Natural killer cell (primary cell): Measurements from ENCODE around the gene POP4. TPM values are rescaled to one million over a fixed set of nuclear protein-coding genes. Genes with fewer than 3 reads are reported as not detected.

Source experiments
- ATAC-seq, 3 donors: fragments of 150-1000 bp in 2 of 3; fragments of 200-7000 bp in 1 of 3; cut with Tn5 transposase; 1 replicate in 1 of 3; 2 replicates in 2 of 3; pipeline ENCODE4 v1.10.0; 2021; ENCODE audit warnings: mild to moderate bottlenecking in 2 of 3, moderate library complexity in 2 of 3
- DNase-seq, 2 donors: peaks; one replicate each; pipeline versions ENCODE4 v3.0.0 to v3.0.0-alpha.2; 2013 to 2021; ENCODE audit warnings: mixed read lengths in 1 of 2
- H3K27ac ChIP-seq: one replicate; pipeline ENCODE4 v1.5.1; 2013; ENCODE audit warnings: mild to moderate bottlenecking, low read length
- H3K27me3 ChIP-seq: one replicate; pipeline ENCODE4 v1.6.1; 2013; ENCODE audit warnings: low read length; ENCODE audit not compliant: control insufficient read depth, insufficient read depth
- H3K36me3 ChIP-seq: one replicate; pipeline ENCODE4 v1.6.1; 2013; ENCODE audit warnings: low read length; ENCODE audit not compliant: control insufficient read depth, insufficient read depth
- H3K4me1 ChIP-seq: one replicate; pipeline ENCODE4 v1.6.1; 2013; ENCODE audit warnings: low read length; ENCODE audit not compliant: control insufficient read depth, insufficient read depth
- H3K4me3 ChIP-seq: one replicate; pipeline ENCODE4 v1.5.1; 2013; ENCODE audit warnings: low read length
- H3K9me3 ChIP-seq: one replicate; pipeline ENCODE4 v1.6.1; 2013; ENCODE audit warnings: low read length; ENCODE audit not compliant: control insufficient read depth, insufficient read depth
- H3K27ac Mint-ChIP-seq, 2 donors: one replicate each; pipeline ENCODE4 v1.8.0; 2022; ENCODE audit warnings: mild to moderate bottlenecking in 2 of 2, mixed read lengths in 2 of 2, moderate library complexity in 1 of 2
- H3K27me3 Mint-ChIP-seq, 2 donors: one replicate each; pipeline ENCODE4 v1.8.0; 2022; ENCODE audit warnings: low read depth in 2 of 2, mixed read lengths in 2 of 2
- H3K36me3 Mint-ChIP-seq: one replicate; pipeline ENCODE4 v1.8.0; 2022; ENCODE audit warnings: mixed read lengths
- H3K4me1 Mint-ChIP-seq, 2 donors: one replicate each; pipeline ENCODE4 v1.8.0; 2022; ENCODE audit warnings: mixed read lengths in 2 of 2
- H3K4me3 Mint-ChIP-seq: one replicate; pipeline ENCODE4 v1.8.0; 2022; ENCODE audit warnings: mild to moderate bottlenecking, moderate library complexity, mixed read lengths
- H3K9me3 Mint-ChIP-seq, 2 donors: one replicate each; pipeline ENCODE4 v1.8.0; 2022; ENCODE audit warnings: mixed read lengths in 2 of 2
- WGBS: methylation state at CpG from one replicate; pipeline ENCODE4 v1.1.7; 2013; ENCODE audit warnings: missing lambda C conversion rate; ENCODE audit not compliant: insufficient coverage; 5-methylcytosine and 5-hydroxymethylcytosine counted together
- intact Hi-C: fragments of 100-400 bp; cut with micrococcal nuclease; formaldehyde crosslinking; loops from one replicate; pipeline ENCODE4 v1.14.2; 2022
- total RNA-seq, 4 donors: library from RNA; stranded (reverse); fragments of 120-200 nt in 1 of 4; gene quantifications; one replicate each; pipeline versions ENCODE4 v1.2.3 to v1.2.4, GENCODE V29; 2013 to 2022
- TF ChIP-seq, protein P1 (sequence below): fragments of 200-600 bp; IDR thresholded peaks from one replicate; pipeline ENCODE4 v1.8.0; 2022; ENCODE audit warnings: antibody characterized with exemption

Gene POP4
- total RNA-seq, 3 donors from 2014 or later (not counting 1 experiment from before 2014, with no cell fraction given) = 46.4 to 60.1 (median 46.4) TPM

GRCh38 chr19:29660835-29661234, 54.8 kb downstream of the POP4 start:
- no peaks in the 10 kb centered on the region for H3K27me3 ChIP-seq
- WGBS = 80% methylated on average over 8 of the region's 10 CpGs
- Mint-ChIP-seq H3K36me3 (no peaks in the 10 kb centered on the region), H3K9me3 (no peaks in the 10 kb centered on the region), H3K4me3 (no peak overlapping the region), H3K27me3 (no peaks in the 10 kb centered on the region), H3K27ac (no peak overlapping the region), H3K4me1 (peaks cover 7 to 8% of the 10 kb centered on the region in 2 donors)
- TF ChIP-seq, protein P1, sequence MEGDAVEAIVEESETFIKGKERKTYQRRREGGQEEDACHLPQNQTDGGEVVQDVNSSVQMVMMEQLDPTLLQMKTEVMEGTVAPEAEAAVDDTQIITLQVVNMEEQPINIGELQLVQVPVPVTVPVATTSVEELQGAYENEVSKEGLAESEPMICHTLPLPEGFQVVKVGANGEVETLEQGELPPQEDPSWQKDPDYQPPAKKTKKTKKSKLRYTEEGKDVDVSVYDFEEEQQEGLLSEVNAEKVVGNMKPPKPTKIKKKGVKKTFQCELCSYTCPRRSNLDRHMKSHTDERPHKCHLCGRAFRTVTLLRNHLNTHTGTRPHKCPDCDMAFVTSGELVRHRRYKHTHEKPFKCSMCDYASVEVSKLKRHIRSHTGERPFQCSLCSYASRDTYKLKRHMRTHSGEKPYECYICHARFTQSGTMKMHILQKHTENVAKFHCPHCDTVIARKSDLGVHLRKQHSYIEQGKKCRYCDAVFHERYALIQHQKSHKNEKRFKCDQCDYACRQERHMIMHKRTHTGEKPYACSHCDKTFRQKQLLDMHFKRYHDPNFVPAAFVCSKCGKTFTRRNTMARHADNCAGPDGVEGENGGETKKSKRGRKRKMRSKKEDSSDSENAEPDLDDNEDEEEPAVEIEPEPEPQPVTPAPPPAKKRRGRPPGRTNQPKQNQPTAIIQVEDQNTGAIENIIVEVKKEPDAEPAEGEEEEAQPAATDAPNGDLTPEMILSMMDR = no peak
- H3K27ac ChIP-seq = no peak overlapping the region
- no peak overlapping the region for H3K4me3 ChIP-seq
- peaks cover 11% of the 10 kb centered on the region for H3K4me1 ChIP-seq
- intact Hi-C loops = no loop called here
- H3K36me3 ChIP-seq = no peaks in the 10 kb centered on the region
- no peaks in the 10 kb centered on the region for H3K9me3 ChIP-seq
- ATAC-seq = no peak
- DNase-seq = peak in 1 of 2 donors; percentile 62

- TF ChIP-seq, protein P1 = no peak
- peaks cover 15 to 16% of the 10 kb centered on the region in 2 donors for H3K4me1 Mint-ChIP-seq
- 88% methylated on average over 1 of the region's 1 CpG for WGBS
- H3K4me3 Mint-ChIP-seq = no peak overlapping the region
- no peaks in the 10 kb centered on the region for H3K36me3 Mint-ChIP-seq
- ATAC-seq (no peak), DNase-seq (no peak)
- H3K4me3 ChIP-seq = no peak overlapping the region
- no peaks in the 10 kb centered on the region for H3K9me3 ChIP-seq
- H3K9me3 Mint-ChIP-seq = no peaks in the 10 kb centered on the region
- no peak overlapping the region for H3K27ac ChIP-seq
- no peaks in the 10 kb centered on the region for H3K27me3 ChIP-seq
- no peaks in the 10 kb centered on the region for H3K27me3 Mint-ChIP-seq
- H3K27ac Mint-ChIP-seq = no peak overlapping the region
- intact Hi-C loops = no loop called here
- H3K36me3 ChIP-seq = peaks cover 2% of the 10 kb centered on the region
- H3K4me1 ChIP-seq = peaks cover 25% of the 10 kb centered on the region
Measured at GRCh38 chr19:29662278-29662603, 56.2 kb downstream of the POP4 start.

- Mint-ChIP-seq H3K4me3 (no peak overlapping the region), H3K27ac (no peak overlapping the region), H3K4me1 (peaks cover 21 to 22% of the 10 kb centered on the region in 2 donors), H3K27me3 (no peaks in the 10 kb centered on the region), H3K9me3 (no peaks in the 10 kb centered on the region), H3K36me3 (no peaks in the 10 kb centered on the region)
- Histone ChIP-seq H3K27me3 (no peaks in the 10 kb centered on the region), H3K9me3 (no peaks in the 10 kb centered on the region), H3K27ac (no peak overlapping the region), H3K36me3 (peaks cover 2% of the 10 kb centered on the region), H3K4me1 (peaks cover 31% of the 10 kb centered on the region), H3K4me3 (no peak overlapping the region)
- WGBS = 96% methylated on average over 17 of the region's 17 CpGs
- intact Hi-C loops = no loop called here
- TF ChIP-seq, protein P1 = no peak
- ATAC-seq (no peak), DNase-seq (peak in 1 of 2 donors; percentile 9)
Measured at GRCh38 chr19:29662604-29663404, 56.7 kb downstream of the POP4 start.
